HTERT RPE-1 (cell line): ENCODE results near the gene ADIRF.

ENCODE experiments used
- in situ Hi-C: fragments of 300-500 bp; cut with MboI; formaldehyde crosslinking; loops from 4 replicates; pipeline ENCODE4 v1.14.3; 2020; ENCODE audit warnings: low sequenced_read_pairs

The ADIRF gene

DNA sequence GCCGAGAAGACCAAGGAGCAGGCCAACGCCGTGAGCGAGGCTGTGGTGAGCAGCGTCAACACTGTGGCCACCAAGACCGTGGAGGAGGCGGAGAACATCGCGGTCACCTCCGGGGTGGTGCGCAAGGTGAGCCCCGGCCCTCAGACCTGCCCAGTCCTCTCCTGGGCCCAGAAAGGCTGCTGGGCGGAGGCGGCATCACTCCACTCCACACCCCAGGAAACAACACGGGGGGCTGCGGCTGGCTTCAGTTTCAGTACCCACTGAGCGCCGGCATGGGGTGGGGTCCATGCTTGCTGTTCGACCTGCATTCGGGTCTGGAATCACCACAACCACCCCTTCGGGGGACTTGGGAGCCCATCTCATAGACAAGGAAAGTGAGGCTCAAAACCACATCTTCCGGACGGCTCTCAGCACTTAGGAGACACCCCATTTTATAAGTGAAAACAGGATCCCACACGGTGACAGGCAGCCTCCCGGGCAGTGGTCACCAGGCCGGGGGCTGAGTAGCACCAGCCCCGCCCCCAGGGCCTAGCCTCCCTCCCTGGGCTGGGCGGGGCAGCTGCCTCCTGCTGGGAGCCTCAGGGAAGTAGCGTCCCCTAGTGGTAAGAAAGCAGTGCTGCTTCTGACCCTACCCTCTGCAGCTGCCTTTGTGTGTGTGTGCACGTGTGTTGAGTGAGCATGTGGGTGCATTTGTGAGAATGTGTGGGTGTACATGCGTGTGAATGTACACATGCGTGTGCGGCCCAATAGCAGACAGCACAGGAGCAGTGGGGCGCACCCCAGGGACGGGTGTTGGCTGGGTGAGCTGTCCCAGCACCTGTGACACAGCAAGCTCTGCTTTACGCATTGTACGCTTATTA lies 8.0 kb upstream of the ADIRF start:
- in situ Hi-C loops, result no loop called here

DNA sequence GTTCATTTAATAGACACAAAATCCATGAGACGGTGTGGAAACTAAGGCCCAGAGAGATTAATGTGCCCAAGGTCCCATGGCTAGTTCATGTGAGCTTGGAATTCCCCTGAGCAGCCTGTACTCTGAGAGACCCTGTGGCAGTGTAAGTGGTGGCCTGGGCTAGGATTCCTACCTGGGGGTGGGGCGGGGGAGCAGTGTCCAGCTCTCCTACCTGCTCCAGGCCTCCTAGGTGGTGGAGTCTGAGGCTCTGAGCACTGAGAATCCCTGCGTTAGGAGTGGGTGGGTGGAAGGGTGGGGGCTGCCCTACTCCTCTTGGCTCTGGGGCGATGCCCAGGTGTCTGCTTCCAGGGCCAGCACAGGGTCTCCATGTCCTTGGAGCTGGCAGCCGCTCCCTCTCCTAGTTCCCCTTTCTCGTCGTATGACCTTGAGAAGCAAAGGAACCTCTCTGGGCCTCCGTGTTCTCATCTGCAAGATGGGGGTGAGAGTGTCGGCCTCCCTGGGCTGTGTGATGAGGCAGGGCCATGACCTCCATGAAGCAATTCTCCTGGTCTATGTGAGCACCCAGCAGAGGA lies 7.3 kb upstream of the ADIRF start:
- in situ Hi-C loops, result no loop called here

DNA sequence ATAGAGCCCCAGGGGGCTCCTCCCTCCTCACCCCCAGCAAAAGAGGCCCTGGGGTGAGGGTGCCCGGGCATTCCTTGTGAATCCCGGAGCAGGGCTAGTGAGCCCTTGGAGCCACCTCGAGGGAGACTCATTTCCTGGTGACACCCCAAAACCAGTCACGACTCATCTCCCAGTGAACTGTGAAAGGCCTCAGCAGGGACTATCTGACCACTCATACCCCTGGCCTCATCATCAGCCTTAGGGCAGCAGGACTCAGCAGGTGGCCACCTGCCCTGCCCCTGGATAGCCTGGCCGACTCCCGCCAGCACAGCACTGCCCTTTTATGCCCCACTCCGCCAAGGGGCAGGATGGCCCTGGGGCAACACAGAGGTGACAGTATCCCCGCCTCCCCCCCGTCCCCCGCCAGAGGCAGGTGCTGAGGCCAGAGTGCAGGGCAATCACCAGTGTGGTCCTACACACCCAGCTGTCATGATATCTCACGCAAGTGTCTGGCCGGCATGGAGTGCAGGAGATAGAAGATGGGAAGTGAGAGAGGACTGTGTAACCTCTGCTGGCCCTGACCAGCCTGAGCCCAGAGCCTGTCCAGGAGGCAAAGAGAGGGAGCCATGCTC lies 6.7 kb upstream of the ADIRF start:
- in situ Hi-C loops, result no loop called here

DNA sequence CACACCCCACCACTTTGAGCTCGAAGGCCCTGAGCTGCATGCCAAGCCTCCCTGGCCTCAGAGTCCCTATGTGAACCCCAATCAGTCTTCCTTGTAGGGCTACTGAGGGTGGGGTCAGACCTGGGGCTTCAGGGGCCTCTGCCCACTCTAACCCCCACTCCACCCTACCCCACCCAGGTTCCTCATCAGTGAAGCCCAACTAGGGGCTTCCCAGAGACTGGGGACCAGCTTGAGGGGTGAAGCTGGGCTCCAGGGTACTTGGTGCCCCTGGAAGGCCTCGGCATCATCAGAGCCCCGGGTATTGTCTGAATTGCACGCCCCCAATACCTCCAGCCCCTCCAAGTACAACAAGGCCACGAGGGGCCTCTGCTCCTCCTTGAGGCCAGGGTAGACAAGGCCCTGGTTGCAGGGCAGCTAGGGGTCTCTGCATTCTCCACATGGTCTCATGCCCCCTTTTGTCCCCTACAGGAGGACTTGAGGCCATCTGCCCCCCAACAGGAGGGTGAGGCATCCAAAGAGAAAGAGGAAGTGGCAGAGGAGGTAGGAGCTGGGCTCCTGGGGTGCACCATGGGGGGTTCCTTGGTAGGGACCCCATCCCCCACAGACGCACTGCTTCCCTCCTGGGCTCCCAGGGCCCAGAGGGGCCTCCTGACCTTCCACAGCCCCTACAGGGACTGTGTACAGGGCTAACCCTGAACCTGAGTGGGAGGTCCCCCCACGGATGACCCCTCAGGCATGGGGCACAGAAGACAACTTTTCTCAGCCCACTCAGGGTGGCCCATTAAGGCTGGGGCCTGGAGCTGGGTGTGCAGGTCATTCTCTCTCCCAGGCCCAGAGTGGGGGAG lies 5.9 kb upstream of the ADIRF start:
- in situ Hi-C loops, result no loop called here

DNA sequence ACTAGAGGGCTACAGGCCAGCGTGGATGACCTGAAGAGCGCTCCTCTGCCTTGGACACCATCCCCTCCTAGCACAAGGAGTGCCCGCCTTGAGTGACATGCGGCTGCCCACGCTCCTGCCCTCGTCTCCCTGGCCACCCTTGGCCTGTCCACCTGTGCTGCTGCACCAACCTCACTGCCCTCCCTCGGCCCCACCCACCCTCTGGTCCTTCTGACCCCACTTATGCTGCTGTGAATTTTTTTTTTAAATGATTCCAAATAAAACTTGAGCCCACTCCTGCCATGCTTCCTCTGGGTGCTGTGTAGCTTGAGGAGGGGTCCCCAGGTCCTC lies 5.3 kb upstream of the ADIRF start:
- in situ Hi-C loops, result no loop called here

DNA sequence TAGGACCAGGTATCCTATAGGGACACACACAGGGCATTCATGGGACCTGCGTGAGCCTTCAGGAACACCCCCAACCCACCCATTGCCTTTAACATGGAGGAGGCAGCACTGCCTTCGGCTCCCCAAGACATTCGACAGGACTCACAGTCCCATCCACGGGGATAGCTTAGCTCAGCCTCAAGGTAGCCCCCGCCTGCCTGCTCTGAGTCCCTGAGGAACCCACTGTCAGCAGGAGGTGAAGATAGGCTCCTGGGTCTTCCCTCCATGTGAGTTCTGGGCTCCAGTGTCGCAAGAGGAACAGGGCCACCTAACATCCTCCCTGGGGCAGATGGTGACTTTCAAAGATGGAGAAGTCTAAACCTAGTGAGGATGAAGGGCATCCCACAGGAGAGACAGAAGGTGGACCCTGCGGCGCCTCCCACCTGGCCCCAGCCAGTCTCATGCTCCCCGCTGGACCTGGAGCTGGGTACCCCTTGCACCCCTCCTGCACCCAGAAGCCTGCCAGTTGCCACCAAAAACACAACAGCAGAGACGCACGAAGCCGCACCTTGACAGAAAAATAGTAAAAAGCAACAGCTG lies 4.9 kb upstream of the ADIRF start:
- in situ Hi-C loops, result no loop called here

DNA sequence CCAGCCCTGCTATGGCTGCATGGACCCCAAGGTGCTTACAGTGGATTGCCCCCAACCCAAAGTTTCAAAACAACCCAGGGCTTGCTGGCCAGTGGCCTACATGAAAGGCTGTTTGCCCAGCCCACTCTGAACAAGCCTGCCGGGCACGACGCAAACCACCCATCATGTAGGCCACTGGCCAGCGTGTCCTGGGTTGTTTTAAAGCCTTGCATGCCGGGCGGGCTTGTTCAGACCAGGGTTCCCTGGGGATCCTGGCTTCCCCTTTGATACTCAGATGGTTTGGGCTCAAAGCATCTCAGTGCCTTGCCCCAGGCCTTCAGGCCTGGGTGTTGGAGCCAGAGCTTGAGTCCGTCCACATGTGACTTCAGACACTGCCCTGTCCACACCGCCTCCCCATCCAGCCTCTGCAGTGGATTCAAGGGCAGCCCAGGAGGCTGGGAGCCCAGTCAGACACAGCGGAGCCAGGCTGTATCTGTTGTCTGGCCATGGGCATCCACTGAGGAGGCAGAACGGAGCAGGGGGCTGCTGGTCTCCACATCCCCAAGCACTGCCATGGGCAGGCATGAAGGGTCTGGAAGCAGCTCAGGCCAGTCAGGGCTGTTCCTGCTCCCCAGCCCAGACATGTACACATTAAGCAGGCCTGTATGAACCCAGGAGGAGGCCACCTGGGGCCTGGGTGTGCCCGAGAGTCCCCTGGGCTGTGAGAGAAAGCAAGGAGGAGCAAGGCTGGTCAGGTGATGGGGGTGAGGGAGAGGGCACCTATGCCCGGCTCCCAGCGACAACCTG lies 4.0 kb upstream of the ADIRF start:
- in situ Hi-C loops, result no loop called here

DNA sequence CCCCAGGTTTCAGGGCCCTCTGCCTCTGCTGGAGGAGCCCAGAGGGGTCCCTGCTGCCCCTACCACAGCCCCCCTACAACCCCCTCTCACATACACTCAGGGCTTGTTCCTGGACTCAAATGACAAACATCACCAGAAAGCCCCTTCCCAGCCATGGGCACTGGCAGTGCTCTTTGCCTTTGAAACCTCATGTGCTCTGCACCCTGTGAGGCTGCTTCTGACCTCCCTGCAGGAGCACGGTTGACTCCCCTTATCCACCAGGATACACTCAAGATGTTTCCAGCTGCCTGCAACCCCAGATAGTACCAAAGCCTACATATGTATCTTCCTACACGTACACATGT lies 3.5 kb upstream of the ADIRF start:
- in situ Hi-C loops, result no loop called here

DNA sequence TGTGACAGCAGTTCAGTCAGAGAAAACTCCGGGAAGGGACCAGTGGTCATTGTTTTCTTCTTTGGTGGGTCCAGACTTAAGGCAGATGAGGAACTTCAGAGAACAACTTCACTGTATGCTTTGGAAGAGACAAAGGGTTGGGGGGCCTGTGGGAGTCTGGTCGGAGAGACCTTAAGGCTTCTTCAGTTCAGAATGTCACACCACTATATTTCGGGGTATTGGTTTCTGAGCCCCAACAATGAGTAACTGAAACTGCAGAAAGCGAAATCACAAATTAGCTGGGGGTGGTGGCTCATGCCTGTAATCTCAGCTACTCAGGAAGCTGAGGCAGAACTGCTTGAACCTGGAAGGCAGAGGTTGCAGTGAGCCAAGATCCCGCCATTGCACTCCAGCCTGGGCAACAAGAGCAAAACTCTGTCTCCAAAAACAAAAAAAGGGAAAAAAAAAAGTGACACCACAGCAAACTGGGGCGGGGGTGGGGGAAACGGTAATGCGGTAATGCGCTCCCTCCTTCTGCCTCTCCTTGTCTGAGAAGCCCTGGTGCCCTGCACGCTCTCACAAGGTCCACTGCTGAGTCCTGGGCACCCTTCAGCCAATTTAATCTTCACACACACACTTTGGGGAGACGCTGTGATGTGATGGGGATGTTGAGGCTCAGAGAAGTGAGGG lies 2.2 kb upstream of the ADIRF start:
- in situ Hi-C loops, result no loop called here

DNA sequence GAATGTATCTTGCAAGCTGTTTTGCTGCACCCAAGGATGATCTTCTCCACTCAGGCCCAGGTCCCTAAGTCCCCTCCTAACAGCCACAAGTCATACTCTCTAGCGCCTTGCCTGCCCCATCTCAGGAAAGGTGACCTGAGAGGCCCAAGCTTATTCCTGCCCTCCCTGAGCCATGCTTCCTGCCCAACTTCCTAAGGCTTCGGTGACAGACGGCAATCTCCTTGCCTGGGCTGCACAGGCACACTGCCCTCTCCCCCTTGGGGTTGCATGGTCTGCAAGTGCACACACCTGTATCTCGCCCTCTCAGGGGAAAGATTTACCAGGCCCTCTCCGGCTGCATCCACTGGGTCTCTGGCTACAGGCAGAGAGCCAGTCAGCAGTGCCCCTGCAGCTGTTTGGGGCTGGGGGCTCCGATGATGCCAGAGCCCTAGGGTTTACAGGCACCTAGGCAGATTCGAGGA lies 771 bp upstream of the ADIRF start:
- in situ Hi-C loops, result no loop called here

DNA sequence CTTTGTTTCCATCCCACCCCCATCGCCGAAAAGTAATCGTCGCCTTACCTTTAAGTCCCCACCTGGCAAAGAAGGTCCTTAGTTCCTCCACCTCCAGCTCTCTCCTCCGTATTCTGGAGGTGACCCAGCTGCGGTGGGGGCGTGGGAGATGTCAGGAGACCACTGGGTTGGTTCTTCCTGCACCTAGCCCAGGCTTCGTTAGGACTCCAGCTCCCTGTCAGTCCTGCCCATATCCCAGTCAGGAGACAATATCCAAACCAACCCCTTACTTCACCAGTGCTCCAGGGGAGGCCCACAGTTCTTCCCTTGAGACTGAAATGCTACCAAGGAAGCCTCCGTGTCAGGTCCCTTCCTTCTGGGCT lies 693 bp downstream of the ADIRF start:
- in situ Hi-C loops, result no loop called here

DNA sequence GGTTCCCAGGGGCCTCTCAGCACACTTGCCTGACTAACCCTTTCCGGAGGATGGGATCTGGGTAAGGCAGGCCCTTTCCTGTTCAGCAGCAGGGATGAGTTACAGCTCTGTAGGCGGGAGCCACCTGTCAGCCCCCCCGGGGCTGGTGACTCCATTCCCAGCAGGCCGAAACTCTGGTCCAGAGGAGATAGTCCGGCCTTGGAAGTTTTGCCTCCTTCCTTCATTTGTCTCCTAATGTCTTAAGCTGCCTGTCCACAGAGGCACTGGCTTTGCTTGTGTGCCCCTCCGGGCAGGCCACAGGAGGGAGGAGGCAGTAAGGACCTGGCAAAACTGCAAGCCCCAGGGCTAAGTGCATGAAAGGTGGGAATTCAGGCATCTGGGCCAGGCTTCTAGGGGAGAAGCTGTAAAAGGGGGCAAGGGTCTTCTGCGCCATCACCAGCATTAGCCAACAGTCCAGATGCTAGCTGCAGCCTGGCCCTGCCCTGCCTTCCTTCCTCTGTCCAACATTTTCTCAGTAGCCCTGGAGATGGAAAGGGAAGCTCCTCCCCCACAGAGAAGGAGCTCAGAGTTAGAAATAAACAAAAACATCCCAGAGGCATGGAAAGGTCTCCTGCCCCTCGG lies 1.2 kb downstream of the ADIRF start:
- in situ Hi-C loops, result no loop called here

DNA sequence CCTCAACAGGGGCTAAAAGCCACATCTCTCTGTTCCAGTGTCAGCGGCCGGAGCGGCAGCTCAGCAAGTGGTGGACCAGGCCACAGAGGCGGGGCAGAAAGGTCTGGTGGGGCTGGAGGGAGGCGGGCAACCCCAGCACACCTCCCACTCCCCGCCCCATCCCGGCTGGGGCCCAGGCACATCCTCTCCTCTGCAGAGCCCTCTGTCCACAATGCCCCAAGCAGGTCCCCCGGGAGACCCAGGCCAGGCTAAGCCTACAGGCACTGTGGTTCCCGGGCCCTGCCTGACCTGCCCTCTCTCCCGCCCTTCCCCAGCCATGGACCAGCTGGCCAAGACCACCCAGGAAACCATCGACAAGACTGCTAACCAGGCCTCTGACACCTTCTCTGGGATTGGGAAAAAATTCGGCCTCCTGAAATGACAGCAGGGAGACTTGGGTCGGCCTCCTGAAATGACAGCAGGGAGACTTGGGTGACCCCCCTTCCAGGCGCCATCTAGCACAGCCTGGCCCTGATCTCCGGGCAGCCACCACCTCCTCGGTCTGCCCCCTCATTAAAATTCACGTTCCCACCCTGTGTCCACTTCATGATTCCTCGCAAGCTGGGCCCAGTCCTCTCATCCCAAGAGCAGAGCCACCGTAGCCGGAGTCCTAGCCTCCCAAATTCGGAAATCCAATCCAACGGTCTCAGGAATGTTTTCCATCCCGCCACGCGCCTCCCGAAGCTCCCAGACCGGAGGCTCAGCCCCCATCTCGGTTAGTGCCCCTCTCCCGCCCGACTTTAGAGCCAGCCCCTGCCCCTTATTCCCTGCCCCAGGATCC lies 2.1 kb downstream of the ADIRF start:
- in situ Hi-C loops, result no loop called here

DNA sequence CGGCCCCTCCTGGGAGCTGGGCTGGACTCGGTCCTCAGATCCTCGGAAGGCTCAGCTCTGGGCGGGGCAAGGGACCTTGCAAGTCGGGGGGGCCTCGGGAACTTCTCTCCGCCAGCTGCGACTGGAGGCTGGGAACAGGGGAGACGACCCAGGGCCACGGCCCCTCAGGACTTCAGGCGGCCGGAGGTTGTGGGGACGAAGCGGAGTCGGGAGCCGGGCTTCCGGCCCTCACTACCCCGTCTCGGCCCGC lies 2.6 kb downstream of the ADIRF start:
- in situ Hi-C loops, result no loop called here

DNA sequence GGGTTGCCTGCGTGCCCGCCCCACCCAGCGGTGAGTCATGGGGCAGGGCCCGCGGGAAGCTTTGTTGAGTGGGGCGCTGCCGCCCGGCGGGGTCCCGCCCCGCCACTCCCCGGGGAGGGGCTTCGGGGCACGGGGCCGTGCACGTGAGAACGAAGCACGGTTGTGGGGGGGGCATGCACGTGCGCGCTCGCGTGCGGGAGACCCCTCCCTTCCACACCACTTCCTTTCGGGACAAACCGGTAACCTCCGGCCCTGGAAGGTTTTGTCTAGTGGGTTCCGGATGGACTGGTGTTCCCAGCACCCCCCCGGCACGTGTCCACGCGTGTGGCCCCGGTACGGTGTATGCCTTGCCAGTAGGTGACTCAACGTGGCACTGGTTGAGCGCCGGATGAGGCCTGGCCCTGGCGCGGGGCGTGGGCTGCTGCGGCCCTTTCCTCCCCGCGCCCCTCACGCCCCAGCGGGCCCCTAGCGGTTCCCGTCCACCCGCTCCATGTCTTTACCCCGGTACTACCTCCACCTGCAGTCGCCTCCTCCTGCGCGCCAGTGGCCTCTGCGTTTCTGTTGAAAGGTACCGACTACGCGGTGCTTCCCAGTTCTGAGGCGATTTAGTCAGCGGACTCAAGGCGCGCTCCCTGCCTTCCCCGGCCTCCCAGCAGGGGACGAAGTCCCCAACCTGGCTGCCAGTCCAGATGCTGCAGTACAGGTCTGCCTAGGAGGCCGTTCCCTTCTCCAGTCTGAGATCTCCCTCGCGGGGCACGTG lies 3.1 kb downstream of the ADIRF start:
- in situ Hi-C loops, result no loop called here

DNA sequence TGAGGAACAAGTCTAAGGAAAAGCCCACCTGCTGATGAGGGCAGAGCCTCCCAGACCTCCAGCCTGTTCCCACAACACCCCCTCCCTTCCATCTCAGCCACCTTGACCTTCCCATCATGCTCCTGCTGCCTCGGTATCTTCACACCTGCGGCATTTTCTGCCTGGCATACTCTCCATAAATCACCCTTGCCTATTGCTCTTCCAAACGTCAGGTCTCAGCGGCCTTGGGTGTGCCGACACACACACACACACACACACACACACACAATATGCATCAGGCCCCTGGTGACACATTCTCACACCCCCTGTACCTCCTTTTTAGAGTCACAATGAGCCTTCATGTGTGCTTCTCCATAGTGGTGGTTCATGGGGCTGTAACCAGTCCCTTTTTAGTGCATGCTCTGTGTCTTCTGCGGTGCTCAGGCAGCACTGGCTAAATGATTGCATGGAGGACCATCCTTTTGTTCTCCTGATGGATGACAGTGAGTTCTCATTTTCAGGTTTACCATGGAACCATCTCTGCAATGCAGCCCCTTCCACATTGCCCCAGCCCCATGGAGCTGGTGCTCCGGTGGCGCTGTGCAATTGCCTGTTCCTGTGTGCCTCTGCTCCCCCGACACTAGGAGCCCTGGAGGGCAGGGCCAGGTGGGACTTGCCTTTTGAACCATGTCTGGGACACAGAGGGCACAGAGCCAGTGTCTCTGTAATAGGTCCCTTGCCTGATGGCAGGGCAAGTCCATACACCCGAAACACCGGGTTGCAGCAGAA lies 4.5 kb downstream of the ADIRF start:
- in situ Hi-C loops, result no loop called here

DNA sequence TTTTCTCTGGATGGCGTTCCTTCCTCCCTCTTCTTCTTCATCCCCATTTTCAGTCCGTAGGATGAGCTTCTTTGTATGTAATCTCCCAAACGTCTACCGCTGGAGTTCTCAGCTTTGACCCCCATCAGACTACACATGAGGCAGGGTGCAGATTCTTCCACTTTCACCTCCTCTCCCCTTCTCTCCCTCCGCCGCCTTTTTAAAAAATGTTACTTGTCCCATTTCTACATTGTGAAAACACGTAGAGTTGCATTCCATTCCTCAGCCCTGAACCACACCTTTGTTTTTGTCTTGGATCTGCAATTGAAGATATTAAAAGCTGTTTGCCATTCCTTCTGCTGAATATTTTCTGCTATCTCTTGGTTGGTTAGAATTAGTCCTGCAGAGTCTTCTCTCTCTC lies 6.2 kb downstream of the ADIRF start:
- in situ Hi-C loops, result no loop called here
